Neutrophil (primary cell): ENCODE measurements around the gene ANKRD11.

Experiments used
- H3K27ac ChIP-seq: fragments of 200-600 bp; sonication (generic); 2 replicates; pipeline ENCODE4 v1.5.1; 2016; ENCODE audit warnings: mild to moderate bottlenecking, moderate library complexity
- H3K27me3 ChIP-seq: fragments of 200-600 bp; sonication (generic); 2 replicates; pipeline ENCODE4 v1.6.0; 2016; ENCODE audit warnings: mild to moderate bottlenecking
- H3K36me3 ChIP-seq: fragments of 200-600 bp; sonication (generic); 2 replicates; pipeline ENCODE4 v1.5.1; 2017
- H3K4me1 ChIP-seq, 2 experiments: fragments of 200-600 bp in 1 of 2; sonication (generic) in 1 of 2; 1 replicate in 1 of 2; 2 replicates in 1 of 2; pipeline versions ENCODE4 v1.5.1 to v1.6.1; 2013 to 2016; ENCODE audit warnings: low read depth in 1 of 2, low read length in 1 of 2, mild to moderate bottlenecking in 1 of 2, moderate library complexity in 1 of 2; ENCODE audit not compliant: control insufficient read depth in 1 of 2, insufficient read depth in 1 of 2
- H3K4me3 ChIP-seq, 2 experiments: fragments of 200-600 bp in 1 of 2; sonication (generic) in 1 of 2; 1 replicate in 1 of 2; 2 replicates in 1 of 2; pipeline ENCODE4 v1.5.1; 2013 to 2016; ENCODE audit warnings: low read depth in 1 of 2, low read length in 1 of 2, mild to moderate bottlenecking in 1 of 2, moderate library complexity in 1 of 2
- H3K9me3 ChIP-seq: fragments of 200-600 bp; sonication (generic); 2 replicates; pipeline ENCODE4 v1.5.1; 2016
- CTCF ChIP-seq: fragments of 200-600 bp; sonication (generic); IDR thresholded peaks from 2 replicates; pipeline ENCODE4 v1.5.1; 2016; ENCODE audit warnings: antibody characterized with exemption

Gene ANKRD11

GRCh38 chr16:89287777-89288576, 202.4 kb downstream of the ANKRD11 start:
- Histone ChIP-seq H3K36me3 (peaks cover 76% of the 10 kb centered on the region), H3K4me3 (no peak overlapping the region), H3K4me1 (no peaks in the 10 kb centered on the region), H3K27ac (no peak overlapping the region), H3K27me3 (no peaks in the 10 kb centered on the region), H3K9me3 (no peaks in the 10 kb centered on the region)
- no peak for TF ChIP-seq CTCF

DNA sequence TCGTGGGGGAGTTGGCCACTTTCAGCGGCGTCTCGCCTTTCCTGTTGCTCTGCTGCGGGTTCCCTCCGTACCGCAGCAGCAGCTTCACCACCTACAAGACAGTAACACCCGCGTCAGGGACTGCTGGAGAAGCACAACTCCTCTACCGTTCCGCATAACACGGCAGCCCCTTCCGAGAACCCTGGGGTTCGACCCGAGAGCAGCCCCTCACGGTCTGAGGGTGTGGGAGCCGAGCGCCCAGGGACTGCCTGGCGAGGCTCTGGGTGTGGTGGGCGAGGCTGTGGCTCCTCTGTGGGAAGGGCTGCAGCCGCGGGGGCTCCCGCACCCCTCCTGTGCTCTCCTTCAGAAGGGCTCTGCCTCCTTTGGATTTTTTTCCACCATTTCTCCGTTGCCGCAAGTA, 204.3 kb downstream of the ANKRD11 start:
- Histone ChIP-seq H3K27me3 (no peaks in the 10 kb centered on the region), H3K4me1 (no peaks in the 10 kb centered on the region), H3K27ac (no peak overlapping the region), H3K4me3 (no peak overlapping the region), H3K36me3 (peaks cover 70% of the 10 kb centered on the region), H3K9me3 (no peaks in the 10 kb centered on the region)
- no peak for TF ChIP-seq CTCF

DNA sequence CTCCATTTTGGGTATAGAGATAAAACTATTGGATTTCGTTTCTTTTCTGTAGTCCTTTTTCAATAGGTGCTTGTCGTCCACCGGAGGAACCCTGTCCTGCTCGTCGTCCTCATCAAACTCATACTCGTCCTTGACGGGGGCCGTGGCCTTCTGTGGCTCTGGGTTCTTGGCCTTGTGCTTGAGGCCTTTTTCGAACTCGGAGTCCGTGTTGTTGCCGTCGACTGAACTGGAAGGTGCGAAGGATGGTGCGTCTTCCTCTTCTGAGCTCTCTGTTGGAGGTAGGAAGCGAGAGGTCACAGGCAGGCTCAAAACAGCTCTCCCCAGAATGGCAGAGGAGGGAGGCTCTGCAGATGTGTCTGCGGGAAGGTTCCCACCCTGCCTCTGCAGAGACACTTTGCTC, 205.0 kb downstream of the ANKRD11 start:
- Histone ChIP-seq H3K27ac (no peak overlapping the region), H3K9me3 (no peaks in the 10 kb centered on the region), H3K27me3 (no peaks in the 10 kb centered on the region), H3K4me1 (no peaks in the 10 kb centered on the region), H3K36me3 (peaks cover 70% of the 10 kb centered on the region), H3K4me3 (no peak overlapping the region)
- TF ChIP-seq CTCF = no peak

DNA sequence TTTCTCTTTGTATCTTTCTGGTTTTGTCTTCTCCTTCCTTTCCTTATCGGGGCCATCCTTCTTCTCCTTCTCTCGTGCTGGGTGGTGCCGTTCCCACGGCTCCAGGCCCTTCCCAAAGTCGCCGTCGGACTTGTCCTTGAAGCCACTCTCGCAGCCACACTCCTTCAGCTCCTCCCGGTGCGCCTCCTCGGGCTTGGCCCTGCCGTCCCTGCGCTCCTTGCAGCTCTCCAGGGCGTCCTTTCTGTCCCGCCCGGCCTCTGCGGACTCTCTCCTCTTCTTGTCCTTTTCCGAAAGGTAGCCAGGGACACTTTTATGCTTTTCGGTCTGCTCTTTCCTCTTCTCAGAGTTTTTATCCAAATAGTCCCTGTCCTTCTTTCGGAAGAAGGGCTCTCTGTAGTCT, 206.9 kb downstream of the ANKRD11 start:
- Histone ChIP-seq H3K4me1 (no peaks in the 10 kb centered on the region), H3K4me3 (no peak overlapping the region), H3K27ac (no peak overlapping the region), H3K36me3 (peaks cover 81% of the 10 kb centered on the region), H3K9me3 (no peaks in the 10 kb centered on the region), H3K27me3 (no peaks in the 10 kb centered on the region)
- TF ChIP-seq CTCF = no peak

- no peak overlapping the region for H3K4me3 ChIP-seq
- TF ChIP-seq CTCF = no peak
- no peaks in the 10 kb centered on the region for H3K4me1 ChIP-seq
- no peaks in the 10 kb centered on the region for H3K27me3 ChIP-seq
- peaks cover 81% of the 10 kb centered on the region for H3K36me3 ChIP-seq
- H3K27ac ChIP-seq = no peak overlapping the region
- no peaks in the 10 kb centered on the region for H3K9me3 ChIP-seq
Measured at GRCh38 chr16:89282523-89282922, 207.8 kb downstream of the ANKRD11 start.
